H9 (cell line): Measurements from ENCODE around the gene VDR. TPM values are rescaled to one million over a fixed set of nuclear protein-coding genes. Genes with fewer than 3 reads are reported as not detected.

Experiments
- DNase-seq: peaks from one replicate; pipeline ENCODE4 v3.0.0-alpha.2; 2017
- H2AFZ ChIP-seq: one replicate; pipeline ENCODE4 v1.6.1; 2013; ENCODE audit warnings: mild to moderate bottlenecking, low read length, control low read depth, moderate library complexity
- H2AK5ac ChIP-seq: 2 replicates; pipeline ENCODE4 v1.6.1; 2013; ENCODE audit warnings: low read length, control low read depth, mixed read lengths; ENCODE audit not compliant: insufficient read length
- H2BK120ac ChIP-seq: one replicate; pipeline ENCODE4 v1.6.1; 2013; ENCODE audit warnings: low read depth, mild to moderate bottlenecking, low read length, control low read depth, inconsistent platforms; ENCODE audit not compliant: poor library complexity, severe bottlenecking
- H2BK12ac ChIP-seq: 2 replicates; pipeline ENCODE4 v1.6.1; 2013; ENCODE audit warnings: low read length, control low read depth, mixed read lengths, low read depth; ENCODE audit not compliant: insufficient read length
- H2BK15ac ChIP-seq: 2 replicates; pipeline ENCODE4 v1.6.1; 2013; ENCODE audit warnings: low read depth, low read length, control low read depth
- H2BK20ac ChIP-seq: one replicate; pipeline ENCODE4 v1.6.1; 2013; ENCODE audit warnings: low read depth, mild to moderate bottlenecking, low read length, control low read depth, inconsistent platforms; ENCODE audit not compliant: poor library complexity, severe bottlenecking
- H2BK5ac ChIP-seq: 2 replicates; pipeline ENCODE4 v1.6.1; 2013; ENCODE audit warnings: low read length, control low read depth, mixed read lengths; ENCODE audit not compliant: insufficient read length
- H3K14ac ChIP-seq: 2 replicates; pipeline ENCODE4 v1.6.1; 2013; ENCODE audit warnings: low read length, control low read depth; ENCODE audit not compliant: insufficient read depth
- H3K18ac ChIP-seq: 2 replicates; pipeline ENCODE4 v1.6.1; 2013; ENCODE audit warnings: low read depth, mild to moderate bottlenecking, mixed read lengths, low read length, control low read depth; ENCODE audit not compliant: insufficient read length
- H3K23ac ChIP-seq: 2 replicates; pipeline ENCODE4 v1.6.1; 2013; ENCODE audit warnings: low read length, control low read depth, mixed read lengths, low read depth; ENCODE audit not compliant: insufficient read length
- H3K23me2 ChIP-seq: 2 replicates; pipeline ENCODE4 v1.6.1; 2013; ENCODE audit warnings: low read depth, mild to moderate bottlenecking, mixed read lengths, low read length, control low read depth; ENCODE audit not compliant: insufficient read length, poor library complexity, severe bottlenecking
- H3K27ac ChIP-seq: 2 replicates; pipeline ENCODE4 v1.5.1; 2013; ENCODE audit warnings: low read length, control low read depth, mixed read lengths, low read depth; ENCODE audit not compliant: insufficient read length
- H3K27me3 ChIP-seq: 2 replicates; pipeline ENCODE4 v1.6.1; 2013; ENCODE audit warnings: low read length, control low read depth, inconsistent platforms; ENCODE audit not compliant: insufficient read depth
- H3K4ac ChIP-seq: 2 replicates; pipeline ENCODE4 v1.6.1; 2013; ENCODE audit warnings: low read depth, mild to moderate bottlenecking, control low read depth, inconsistent platforms, low read length, moderate library complexity
- H3K4me1 ChIP-seq: 2 replicates; pipeline ENCODE4 v1.6.1; 2013; ENCODE audit warnings: low read length, control low read depth, inconsistent platforms; ENCODE audit not compliant: insufficient read depth
- H3K4me2 ChIP-seq: 2 replicates; pipeline ENCODE4 v1.6.1; 2013; ENCODE audit warnings: low read length, control low read depth, mixed read lengths; ENCODE audit not compliant: insufficient read length, insufficient read depth
- H3K56ac ChIP-seq: 2 replicates; pipeline ENCODE4 v1.6.1; 2013; ENCODE audit warnings: low read depth, mild to moderate bottlenecking, mixed read lengths, low read length, control low read depth; ENCODE audit not compliant: insufficient read length
- H3K79me1 ChIP-seq: 2 replicates; pipeline ENCODE4 v1.6.1; 2013; ENCODE audit warnings: low read depth, mild to moderate bottlenecking, moderate library complexity, low read length, control low read depth, inconsistent platforms; ENCODE audit not compliant: insufficient read depth, poor library complexity, severe bottlenecking
- H3K79me2 ChIP-seq: 2 replicates; pipeline ENCODE4 v1.6.1; 2013; ENCODE audit warnings: low read length, control low read depth, inconsistent platforms; ENCODE audit not compliant: insufficient read depth
- H3K9ac ChIP-seq: 2 replicates; pipeline ENCODE4 v1.6.1; 2013; ENCODE audit warnings: low read length, control low read depth, mixed read lengths; ENCODE audit not compliant: insufficient read length; ENCODE audit errors: extremely low read depth
- H3K9me3 ChIP-seq: one replicate; pipeline ENCODE4 v1.6.1; 2013; ENCODE audit warnings: low read depth, low read length, inconsistent platforms; ENCODE audit not compliant: control insufficient read depth
- H3T11ph ChIP-seq: one replicate; pipeline ENCODE4 v1.6.1; 2013; ENCODE audit warnings: mild to moderate bottlenecking, low read length, control low read depth, inconsistent platforms
- H4K20me1 ChIP-seq: one replicate; pipeline ENCODE4 v1.6.1; 2013; ENCODE audit not compliant: control insufficient read depth, insufficient read length, insufficient read depth
- H4K5ac ChIP-seq: 2 replicates; pipeline ENCODE4 v1.6.1; 2013; ENCODE audit warnings: low read depth, mild to moderate bottlenecking, mixed read lengths, low read length, control low read depth; ENCODE audit not compliant: insufficient read length
- H4K8ac ChIP-seq: replicated peaks from 2 replicates; pipeline ENCODE4 v1.6.1; 2013; ENCODE audit warnings: low read length, control low read depth, mixed read lengths, low read depth; ENCODE audit not compliant: insufficient read length
- H4K91ac ChIP-seq: 2 replicates; pipeline ENCODE4 v1.6.1; 2013; ENCODE audit warnings: low read depth, mild to moderate bottlenecking, moderate library complexity, mixed read lengths, low read length, control low read depth; ENCODE audit not compliant: insufficient read length
- H3K27ac Mint-ChIP-seq, 3 experiments: 2 replicates in 2 of 3; 3 replicates in 1 of 3; pipeline ENCODE4 v1.8.0; 2020 to 2021; ENCODE audit warnings: mixed read lengths in 3 of 3, mild to moderate bottlenecking in 1 of 3, moderate library complexity in 1 of 3
- H3K27me3 Mint-ChIP-seq: 2 replicates; pipeline ENCODE4 v1.8.0; 2021; ENCODE audit warnings: low read depth, mild to moderate bottlenecking, moderate library complexity, mixed read lengths
- H3K36me3 Mint-ChIP-seq, 3 experiments: 2 replicates in 2 of 3; 3 replicates in 1 of 3; pipeline ENCODE4 v1.8.0; 2020 to 2021; ENCODE audit warnings: low read depth in 3 of 3, mixed read lengths in 3 of 3; ENCODE audit not compliant: insufficient read depth in 1 of 3
- H3K4me1 Mint-ChIP-seq, 2 experiments: 2 replicates each; pipeline ENCODE4 v1.8.0; 2020; ENCODE audit warnings: mixed read lengths in 2 of 2
- H3K4me3 Mint-ChIP-seq, 2 experiments: 2 replicates in 1 of 2; 3 replicates in 1 of 2; pipeline ENCODE4 v1.8.0; 2020 to 2021; ENCODE audit warnings: mild to moderate bottlenecking in 2 of 2, mixed read lengths in 2 of 2, moderate library complexity in 1 of 2
- H3K9me3 Mint-ChIP-seq, 2 experiments: 2 replicates in 1 of 2; 3 replicates in 1 of 2; pipeline ENCODE4 v1.8.0; 2020; ENCODE audit warnings: mild to moderate bottlenecking in 2 of 2, mixed read lengths in 2 of 2, moderate library complexity in 1 of 2
- CTCF ChIP-seq: fragments of 200-600 bp; sonication (generic); conservative IDR thresholded peaks from 3 replicates; pipeline ENCODE4 v1.8.0; 2021; ENCODE audit warnings: antibody characterized with exemption, mild to moderate bottlenecking
- WGBS: extraction: QIAGEN DNeasy Blood & Tissue Kit; methylation state at CpG from one replicate; pipeline ENCODE4 v1.1.7; 2013; ENCODE audit warnings: missing lambda C conversion rate, low lambda C conversion rate, mixed read lengths; ENCODE audit not compliant: insufficient read length; ENCODE audit errors: extremely low coverage; 5-methylcytosine and 5-hydroxymethylcytosine counted together
- total RNA-seq: library from RNA; stranded (reverse); gene quantifications from 2 replicates; pipeline ENCODE4 v1.2.1, GENCODE V29; 2021

The VDR gene
- total RNA-seq, 1 experiment from 2014 or later = 0.61 TPM

GRCh38 chr12:47942614-47943225 is 37.9 kb upstream of the VDR start:
- TF ChIP-seq CTCF = no peak
- H3K9me3 Mint-ChIP-seq = no peaks in the 10 kb centered on the region; a peak in 1 of 5 replicates
- no peak overlapping the region for H3K4me2 ChIP-seq

More at GRCh38 chr12:47942614-47943225, 37.9 kb upstream of the VDR start:
- Mint-ChIP-seq H3K4me1 (peaks cover 13 to 32% of the 10 kb centered on the region in 2 experiments), H3K27ac (no peak overlapping the region; a peak in 1 of 7 replicates), H3K4me3 (no peak overlapping the region), H3K27me3 (peaks cover 29% of the 10 kb centered on the region), H3K36me3 (no peaks in the 10 kb centered on the region)
- no peak overlapping the region for H2AK5ac ChIP-seq
- no peak overlapping the region for H2BK12ac ChIP-seq
- H3K23ac ChIP-seq = no peak overlapping the region
- H2BK15ac ChIP-seq = no peak overlapping the region
- H3K9ac ChIP-seq = no peak overlapping the region
- H3K56ac ChIP-seq = no peak overlapping the region
- no peaks in the 10 kb centered on the region for H3K9me3 ChIP-seq
- H2BK120ac ChIP-seq = no peak overlapping the region
- no peak overlapping the region for H2AFZ ChIP-seq
- H3K4me1 ChIP-seq = no peaks in the 10 kb centered on the region
- no peak overlapping the region for H4K8ac ChIP-seq
- H4K5ac ChIP-seq = no peak overlapping the region
- no peak overlapping the region for H2BK20ac ChIP-seq
- H3K27me3 ChIP-seq = no peaks in the 10 kb centered on the region
- DNase-seq = no peak
- WGBS = 100% methylated on average over 4 of the region's 31 CpGs
- no peak overlapping the region for H3K27ac ChIP-seq
- H3K14ac ChIP-seq = no peak overlapping the region; the same call in 1 of the 2 replicates
- peaks cover 2% of the 10 kb centered on the region for H3K23me2 ChIP-seq
- H4K20me1 ChIP-seq = peaks cover 2% of the 10 kb centered on the region
- no peaks in the 10 kb centered on the region for H3K79me1 ChIP-seq
- no peaks in the 10 kb centered on the region for H3K79me2 ChIP-seq
- no peak overlapping the region for H2BK5ac ChIP-seq
- H3K18ac ChIP-seq = no peak overlapping the region
- H4K91ac ChIP-seq = no peak overlapping the region
- no peak overlapping the region for H3T11ph ChIP-seq
- H3K4ac ChIP-seq = no peak overlapping the region
